Measurements from ENCODE around the gene AMIGO3.

GRCh38 chr3:49674497-49674983 lies 44.9 kb downstream of the AMIGO3 start:
- TF ChIP-seq EZH2 (IDR thresholded peaks at IDR 0.05; ENCODE audit: low read depth) (no peak), CTCF (conservative IDR thresholded peaks at IDR 0.05) (no peak)
